ENCODE results near the gene MAP3K20. TPM values are rescaled to one million over a fixed set of nuclear protein-coding genes. Genes with fewer than 3 reads are reported as not detected.

The MAP3K20 gene
- total and polyA plus RNA-seq, 2 donors (not counting 3 experiments of a cell fraction or from before 2014, with no cell fraction given) = 7.8 to 31.5 TPM

- FAIRE-seq = no peak
- CTCF ChIA-PET = interaction anchor here (1.0 to 2.3 kb wide), 4 partner anchors 10 to 308 kb away, joined by 3 to 10 read pairs (median 4); no protein-coding TSS in a partner anchor
Measured at GRCh38 chr2:173239644-173240043, 164.0 kb downstream of the MAP3K20 start.

More at GRCh38 chr2:173239644-173240043, 164.0 kb downstream of the MAP3K20 start:
- no peaks in the 10 kb centered on the region for H4K20me1 ChIP-seq (replicated peaks; ENCODE audit: control insufficient read depth, extremely low read depth, insufficient read depth, low read length)
- H3K9me3 ChIP-seq (replicated peaks; ENCODE audit: control insufficient read depth, insufficient read depth, low read length) = no peaks in the 10 kb centered on the region
- H3K79me2 ChIP-seq (ENCODE audit: control insufficient read depth, insufficient read depth, low read length) = no peaks in the 10 kb centered on the region
- no peak overlapping the region for H3K4me2 ChIP-seq (ENCODE audit: insufficient read depth, low read length)
- DNase-seq (ENCODE audit: low read depth, low spot score) = no peak
- H3K27ac ChIP-seq (ENCODE audit: insufficient read depth, low read depth, low read length) = no peak overlapping the region
- dilution Hi-C loops (cut with MboI; ENCODE audit: extremely low pct_ligation_motif_present, low sequenced_read_pairs) = no loop called here
- no peak overlapping the region for H3K9ac ChIP-seq (replicated peaks; ENCODE audit: extremely low read depth, insufficient read depth, low read length)
- no peaks in the 10 kb centered on the region for H3K27me3 ChIP-seq (ENCODE audit: control insufficient read depth in 2 of 2, insufficient read depth in 2 of 2, low read length in 2 of 2)
- TF ChIP-seq CTCF (IDR thresholded peaks at IDR 0.05; ENCODE audit: extremely low read depth in 1 of 2, insufficient read depth in 1 of 2, low read depth in 1 of 2, low read length in 2 of 2) = no peak
- no peak for TF ChIP-seq EZH2 (IDR thresholded peaks at IDR 0.05; ENCODE audit: borderline replicate concordance, low read depth, low read length, severe bottlenecking)
- TF ChIP-seq MAX (IDR thresholded peaks at IDR 0.05; ENCODE audit: insufficient read depth, insufficient read length) = no peak
- TF ChIP-seq POLR2A (IDR thresholded peaks at IDR 0.05; ENCODE audit: low read depth, low read length) = no peak
- TF ChIP-seq FOS (IDR thresholded peaks at IDR 0.05; ENCODE audit: borderline replicate concordance, insufficient read depth, low read length) = no peak
- TF ChIP-seq POLR2AphosphoS5 (IDR thresholded peaks at IDR 0.05; ENCODE audit: insufficient read depth, low read depth, low read length) = no peak
- no peak for TF ChIP-seq JUN (IDR thresholded peaks at IDR 0.05; ENCODE audit: borderline replicate concordance, insufficient read depth, insufficient read length, low read depth)
- no peak for TF ChIP-seq GATA2 (IDR thresholded peaks at IDR 0.05; ENCODE audit: insufficient read depth, insufficient read length, low read depth, low read length)
- no peak for TF ChIP-seq MYC (IDR thresholded peaks at IDR 0.05; ENCODE audit: low read depth, low read length)
- intact Hi-C loops (cut with micrococcal nuclease) = no loop called here
- H3K4me3 ChIP-seq (replicated peaks in 1 of 3; ENCODE audit: insufficient read depth in 1 of 3, low read depth in 1 of 3, low read length in 3 of 3) = no peak overlapping the region
- H3K36me3 ChIP-seq (ENCODE audit: control insufficient read depth in 2 of 2, extremely low read depth in 1 of 2, insufficient read depth in 2 of 2, low read length in 2 of 2) = no peaks in the 10 kb centered on the region
- H3K4me1 ChIP-seq (ENCODE audit: control insufficient read depth, extremely low read depth, insufficient read depth, low read length) = no peaks in the 10 kb centered on the region
- BruUV-seq (replicated peaks) = no TSS peak
- H2AFZ ChIP-seq (ENCODE audit: low read depth, low read length) = no peak overlapping the region
- POLR2A ChIA-PET = no interaction called here
- no peaks in the 10 kb centered on the region for H3K9me1 ChIP-seq (replicated peaks; ENCODE audit: control insufficient read depth, extremely low read depth, insufficient read depth, low read length)
